ENCODE data around the gene SLC26A8.

DNA sequence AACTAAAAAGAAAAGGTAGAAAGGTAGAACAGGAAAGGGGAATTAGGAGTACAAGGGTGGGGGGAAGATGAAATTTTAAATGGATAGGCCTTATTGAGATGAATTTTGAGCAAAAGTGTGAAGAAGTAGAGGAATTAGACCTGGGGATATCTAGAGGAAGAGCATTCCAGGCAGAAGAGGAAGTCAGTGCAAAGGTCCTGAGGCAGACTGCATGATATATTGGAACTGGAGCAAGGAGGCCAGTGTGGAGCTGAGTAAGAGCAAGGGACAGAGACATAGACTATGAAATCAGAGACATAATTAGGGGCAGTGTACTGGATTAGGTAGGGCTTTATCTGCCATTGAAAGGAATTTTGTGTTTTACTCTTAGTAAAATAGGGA is 43.6 kb upstream of the SLC26A8 start:
- TF ChIP-seq, protein P1, sequence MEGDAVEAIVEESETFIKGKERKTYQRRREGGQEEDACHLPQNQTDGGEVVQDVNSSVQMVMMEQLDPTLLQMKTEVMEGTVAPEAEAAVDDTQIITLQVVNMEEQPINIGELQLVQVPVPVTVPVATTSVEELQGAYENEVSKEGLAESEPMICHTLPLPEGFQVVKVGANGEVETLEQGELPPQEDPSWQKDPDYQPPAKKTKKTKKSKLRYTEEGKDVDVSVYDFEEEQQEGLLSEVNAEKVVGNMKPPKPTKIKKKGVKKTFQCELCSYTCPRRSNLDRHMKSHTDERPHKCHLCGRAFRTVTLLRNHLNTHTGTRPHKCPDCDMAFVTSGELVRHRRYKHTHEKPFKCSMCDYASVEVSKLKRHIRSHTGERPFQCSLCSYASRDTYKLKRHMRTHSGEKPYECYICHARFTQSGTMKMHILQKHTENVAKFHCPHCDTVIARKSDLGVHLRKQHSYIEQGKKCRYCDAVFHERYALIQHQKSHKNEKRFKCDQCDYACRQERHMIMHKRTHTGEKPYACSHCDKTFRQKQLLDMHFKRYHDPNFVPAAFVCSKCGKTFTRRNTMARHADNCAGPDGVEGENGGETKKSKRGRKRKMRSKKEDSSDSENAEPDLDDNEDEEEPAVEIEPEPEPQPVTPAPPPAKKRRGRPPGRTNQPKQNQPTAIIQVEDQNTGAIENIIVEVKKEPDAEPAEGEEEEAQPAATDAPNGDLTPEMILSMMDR (IDR thresholded peaks at IDR 0.05; ENCODE audit: poor library complexity, severe bottlenecking), result no peak
- TF ChIP-seq TAF1 (IDR thresholded peaks at IDR 0.05; ENCODE audit: low read depth), result no peak
